HG03175 (cell line): Measurements from ENCODE around the gene ITPR3.
A peak's percentile ranks its signal among the peaks of the same experiment; 100 is the strongest.
"Not testable (repeated sequence)": the region's sequence is repeated elsewhere in the genome, so short reads cannot be mapped to it uniquely, and the experiment has no call there.

Experiments
- ATAC-seq: cut with Tn5 transposase; IDR thresholded peaks from one replicate; pipeline ENCODE4 v1.9.1; 2021; ENCODE audit warnings: mild to moderate bottlenecking, moderate library complexity; ENCODE audit not compliant: unreplicated experiment

ITPR3 gene

GRCh38 chr6:33610779-33611732 is 10.1 kb upstream of the ITPR3 start:
- no peak for ATAC-seq

DNA sequence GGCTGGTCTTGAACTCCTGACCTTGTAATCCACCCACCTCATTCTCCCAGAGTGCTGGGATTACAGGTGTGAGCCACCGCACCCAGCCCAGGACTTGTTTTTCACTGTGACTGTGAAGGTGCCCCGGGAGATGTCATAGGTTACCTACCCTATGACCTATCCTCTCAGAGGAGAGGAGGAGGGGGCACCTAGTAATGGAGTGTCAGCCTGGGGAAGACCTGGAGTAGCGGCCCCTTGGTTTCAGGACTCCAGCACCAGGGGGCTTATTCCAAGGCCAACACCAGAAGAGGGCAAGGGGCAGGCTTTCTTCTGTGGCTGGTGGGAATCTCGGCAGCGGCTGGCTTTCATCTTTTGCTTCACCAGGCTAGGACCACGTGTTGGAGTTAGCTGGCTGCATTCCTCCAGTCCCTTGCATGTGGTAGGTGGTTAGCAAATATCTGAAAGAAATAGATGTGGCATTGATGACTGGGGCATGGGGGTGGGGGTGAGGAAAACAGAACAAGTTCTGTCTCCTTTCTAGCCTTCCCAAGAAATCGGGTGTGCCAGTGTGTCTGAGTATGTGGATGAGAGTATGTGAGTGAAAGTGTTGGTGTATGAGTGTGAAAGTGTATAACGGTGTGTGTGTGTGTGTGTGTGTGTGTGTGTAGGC is 7.9 kb upstream of the ITPR3 start:
- ATAC-seq: no peak

- ATAC-seq: no peak
Measured at GRCh38 chr6:33613795-33614168, 7.3 kb upstream of the ITPR3 start.

DNA sequence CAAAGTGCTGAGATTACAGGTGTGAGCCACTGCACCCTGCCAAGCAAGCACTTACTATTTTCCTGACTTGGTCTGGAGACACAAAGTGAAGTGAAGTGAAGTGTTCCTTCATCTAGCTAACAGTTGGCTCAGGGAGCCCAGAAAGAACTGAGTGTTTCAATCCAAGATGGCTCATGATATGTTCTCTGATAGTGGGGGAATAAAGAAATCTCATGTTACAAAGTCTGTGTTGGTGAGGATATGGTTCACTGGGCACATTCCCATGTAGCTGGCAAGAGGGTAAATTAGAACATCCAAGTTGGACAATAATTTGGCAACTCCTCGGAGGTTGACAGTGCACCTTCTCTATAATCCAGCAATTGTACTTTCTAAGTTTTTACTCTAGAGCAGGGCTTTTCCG is 5.0 kb upstream of the ITPR3 start:
- ATAC-seq: no peak

- ATAC-seq: no peak
Measured at GRCh38 chr6:33616913-33617312, 4.2 kb upstream of the ITPR3 start.

DNA sequence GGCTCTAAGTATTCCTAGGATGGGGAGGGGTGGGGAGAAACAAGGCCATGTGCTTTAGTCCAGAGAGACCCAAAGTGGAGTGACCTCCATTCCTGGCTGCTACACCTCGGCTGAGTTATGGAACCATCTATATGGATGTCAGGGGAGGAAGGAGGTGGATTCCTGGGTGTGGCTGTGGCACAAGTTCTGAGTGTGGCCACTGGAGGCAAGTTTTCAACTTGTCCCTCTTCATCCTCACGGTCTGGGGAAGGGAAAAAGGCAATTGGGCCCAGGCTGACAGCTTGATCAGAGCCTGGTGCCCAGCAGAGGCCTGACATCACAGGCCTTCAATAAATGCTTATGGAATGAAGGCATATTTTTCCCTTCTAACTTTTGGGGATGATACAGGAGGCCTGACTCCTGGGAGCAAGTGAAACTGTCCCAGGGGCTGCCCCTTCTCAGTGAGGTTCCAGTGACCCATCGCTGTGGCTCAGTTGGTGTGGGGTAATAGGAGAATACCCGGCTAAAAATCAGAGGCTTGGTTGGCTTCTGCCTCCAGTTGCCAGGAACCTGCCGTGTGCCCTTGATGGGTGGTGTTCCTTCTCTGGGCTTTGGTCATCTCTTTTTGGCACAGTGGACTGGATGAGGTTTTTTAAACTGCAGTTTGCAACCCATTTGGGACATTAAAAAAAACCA is 1.8 kb upstream of the ITPR3 start:
- no peak for ATAC-seq

DNA sequence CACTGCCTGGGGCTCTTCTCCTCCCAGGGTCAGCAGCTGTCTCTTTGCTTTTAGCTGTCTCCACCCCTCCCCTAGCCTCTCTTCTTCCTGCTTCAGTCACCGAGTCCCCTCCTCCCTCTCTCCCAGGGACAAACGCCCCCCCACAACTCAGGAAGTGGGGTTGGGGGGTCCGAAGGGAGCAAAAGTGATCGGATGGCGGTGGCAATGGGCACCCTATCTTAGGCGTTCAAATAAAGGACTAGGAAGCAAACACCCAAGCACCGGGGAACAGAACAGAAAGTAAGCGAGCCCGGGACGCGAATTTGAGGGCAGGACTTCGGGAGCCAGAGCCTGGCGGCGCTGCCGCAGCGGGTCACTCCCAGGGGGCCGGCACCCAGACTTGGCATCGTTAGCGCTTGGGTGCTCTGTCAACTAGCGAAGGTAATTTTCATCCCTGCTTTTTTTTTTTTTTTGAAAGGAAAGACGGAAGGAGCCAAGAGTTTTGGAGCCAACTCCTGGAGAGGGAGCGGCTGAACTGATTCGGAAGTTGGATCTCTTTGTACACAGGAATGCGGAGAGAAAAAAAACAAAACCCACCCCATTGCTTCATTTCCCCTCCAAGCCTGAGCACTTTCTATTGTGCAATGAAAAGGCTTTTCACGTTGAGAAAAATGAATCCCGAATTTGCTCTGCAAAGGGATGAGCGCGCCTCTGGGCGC is 815 bp upstream of the ITPR3 start:
- ATAC-seq: no peak

DNA sequence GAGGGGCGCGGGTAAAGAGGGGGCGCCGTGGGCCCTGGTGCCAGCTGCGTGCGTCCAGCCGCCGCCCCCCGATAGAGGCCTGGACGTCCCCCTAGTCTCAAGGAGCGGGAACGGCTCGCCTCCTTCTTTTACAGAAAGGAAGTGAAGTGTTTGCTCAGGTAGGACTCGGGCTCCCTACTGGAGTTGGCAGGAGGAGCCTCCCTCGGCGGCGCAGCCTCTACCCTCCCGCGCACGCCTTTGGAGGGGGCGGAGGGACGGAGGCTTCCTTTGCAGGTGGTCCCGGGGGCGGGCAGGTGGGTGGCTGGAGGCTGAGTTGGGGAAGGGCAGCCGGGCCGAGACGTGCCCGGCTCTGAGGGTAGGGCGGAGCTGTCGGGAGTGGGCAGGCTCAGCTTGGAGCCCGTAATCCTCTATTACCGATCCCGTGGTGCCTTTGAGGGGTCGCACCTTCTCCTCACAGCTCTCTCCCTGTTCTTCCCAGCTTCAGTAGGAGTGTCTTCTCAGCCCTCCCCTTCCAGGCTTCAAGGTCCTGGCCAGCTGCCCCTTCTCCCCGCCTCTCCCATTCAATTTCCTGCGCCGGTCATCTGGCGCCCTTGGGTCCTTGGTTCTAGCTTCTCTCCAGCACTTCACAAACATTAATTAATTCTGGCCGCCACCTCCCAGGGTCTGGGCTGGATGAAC is 728 bp downstream of the ITPR3 start:
- ATAC-seq: peak; percentile 24

DNA sequence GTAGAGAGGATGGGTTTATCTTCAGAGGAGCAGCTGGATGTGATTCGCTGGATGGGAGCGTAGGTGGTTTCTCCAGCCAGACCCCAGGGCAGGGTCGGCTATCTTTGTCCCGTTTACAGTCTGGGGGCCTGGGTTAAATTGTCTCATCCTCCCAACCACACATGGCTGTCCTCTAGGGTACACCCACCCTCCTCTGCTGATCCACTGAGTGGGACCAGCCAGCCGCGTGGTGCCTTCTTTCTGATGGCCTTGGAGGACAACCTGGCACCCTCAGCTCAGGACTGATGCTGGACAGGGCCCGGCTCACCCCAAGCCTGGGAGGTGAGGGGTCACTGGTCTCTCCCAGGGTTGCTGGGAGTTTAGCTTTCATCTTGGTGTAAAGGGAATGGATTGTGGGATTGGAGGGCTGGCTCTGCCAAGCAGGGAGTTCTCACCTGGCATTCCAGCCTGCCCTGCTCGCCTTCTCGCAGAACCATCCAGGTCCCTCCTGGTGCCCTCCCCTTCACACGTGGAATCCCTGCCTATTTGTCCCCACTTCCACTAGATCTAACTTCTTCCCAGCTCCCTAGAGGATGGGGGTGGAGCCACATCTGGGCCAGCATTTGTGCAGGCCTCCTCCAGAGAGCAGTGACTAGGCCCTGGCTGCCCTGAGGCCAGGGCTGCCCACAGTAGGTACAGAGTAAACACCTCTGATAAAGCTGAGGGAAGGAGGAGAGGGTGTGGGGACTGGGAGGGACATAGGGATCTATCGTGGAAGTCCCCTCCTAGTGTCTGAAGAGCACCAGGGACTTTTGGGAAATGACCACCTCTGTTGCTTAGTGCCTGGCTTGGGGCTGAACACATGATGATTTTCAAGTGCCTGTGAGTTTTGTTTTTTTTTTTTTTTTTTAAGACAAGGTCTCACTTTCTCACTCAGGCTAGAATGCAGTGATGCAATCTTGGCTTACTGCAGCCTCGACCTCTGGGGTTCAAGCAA is 1.6 kb downstream of the ITPR3 start:
- ATAC-seq: no peak

- no peak for ATAC-seq
Measured at GRCh38 chr6:33623895-33624381, 2.8 kb downstream of the ITPR3 start.

DNA sequence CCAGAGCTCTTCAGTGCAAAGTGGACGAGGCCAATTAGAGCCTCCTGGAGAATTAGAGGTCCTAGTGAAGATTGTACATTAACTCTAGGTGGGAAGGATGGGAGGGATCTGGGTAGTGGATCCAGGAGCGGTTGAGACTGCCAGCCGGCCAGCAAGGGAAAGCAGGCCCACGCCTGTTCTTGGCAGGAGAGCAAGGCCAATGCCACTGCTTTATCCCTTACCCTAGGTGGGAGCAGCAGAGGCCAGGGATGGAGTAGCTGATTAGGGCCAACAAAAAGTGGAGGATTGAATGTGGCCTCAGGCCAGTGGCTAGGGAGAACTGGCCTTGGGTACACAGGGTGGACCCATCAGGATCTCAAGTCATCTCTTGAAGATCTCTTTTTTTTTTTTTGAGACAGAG is 3.7 kb downstream of the ITPR3 start:
- no peak for ATAC-seq

DNA sequence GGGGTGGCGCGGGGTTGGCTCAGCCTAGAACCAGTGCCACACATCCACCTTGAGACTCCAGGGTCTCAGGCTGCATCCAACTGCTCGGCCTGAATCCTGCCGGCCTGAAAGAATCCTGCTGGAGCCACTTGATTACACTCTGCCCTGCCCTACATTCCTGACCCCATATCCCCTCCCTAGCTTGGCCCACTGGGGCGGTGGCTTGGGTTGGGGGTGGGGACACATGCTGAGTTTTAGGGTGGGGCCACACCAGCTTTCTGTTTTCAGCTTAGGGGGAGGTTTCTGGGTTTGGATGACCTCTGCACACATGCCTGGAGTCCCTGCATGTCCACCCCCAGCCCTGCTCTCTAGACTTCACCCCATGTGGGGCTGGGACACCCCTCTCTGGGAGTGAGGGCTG is 6.8 kb downstream of the ITPR3 start:
- no peak for ATAC-seq

DNA sequence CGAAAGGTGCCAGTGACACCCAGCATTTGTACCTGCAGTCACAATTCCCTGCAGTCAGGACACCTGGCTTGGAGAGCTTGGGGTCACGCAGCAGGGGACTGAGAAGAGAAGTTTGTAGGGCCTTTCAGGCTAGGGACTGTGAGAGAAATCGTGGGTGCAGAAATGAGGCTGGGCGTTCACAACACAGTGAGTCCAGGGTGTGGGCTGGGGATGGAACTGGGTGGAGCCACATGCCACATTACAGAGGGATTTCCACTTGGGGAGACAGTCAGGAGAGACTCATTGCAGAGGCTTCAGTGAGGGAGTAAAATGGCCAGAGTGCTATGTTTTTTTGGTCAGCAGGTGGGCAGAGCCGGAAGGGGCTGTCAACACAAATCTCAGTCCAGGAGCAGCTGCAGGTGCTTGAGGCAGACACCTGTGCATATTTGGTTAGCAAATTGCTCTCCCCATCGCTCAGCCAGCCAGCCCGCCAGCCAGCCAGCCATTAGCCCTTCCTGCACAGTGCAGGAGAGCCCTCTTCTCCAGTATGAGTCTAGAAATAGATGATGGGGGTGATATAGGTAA is 7.4 kb downstream of the ITPR3 start:
- no peak for ATAC-seq

GRCh38 chr6:33630014-33630413 is 8.9 kb downstream of the ITPR3 start:
- ATAC-seq: no peak

- not testable (repeated sequence) for ATAC-seq
Measured at GRCh38 chr6:33631521-33631920, 10.4 kb downstream of the ITPR3 start.

DNA sequence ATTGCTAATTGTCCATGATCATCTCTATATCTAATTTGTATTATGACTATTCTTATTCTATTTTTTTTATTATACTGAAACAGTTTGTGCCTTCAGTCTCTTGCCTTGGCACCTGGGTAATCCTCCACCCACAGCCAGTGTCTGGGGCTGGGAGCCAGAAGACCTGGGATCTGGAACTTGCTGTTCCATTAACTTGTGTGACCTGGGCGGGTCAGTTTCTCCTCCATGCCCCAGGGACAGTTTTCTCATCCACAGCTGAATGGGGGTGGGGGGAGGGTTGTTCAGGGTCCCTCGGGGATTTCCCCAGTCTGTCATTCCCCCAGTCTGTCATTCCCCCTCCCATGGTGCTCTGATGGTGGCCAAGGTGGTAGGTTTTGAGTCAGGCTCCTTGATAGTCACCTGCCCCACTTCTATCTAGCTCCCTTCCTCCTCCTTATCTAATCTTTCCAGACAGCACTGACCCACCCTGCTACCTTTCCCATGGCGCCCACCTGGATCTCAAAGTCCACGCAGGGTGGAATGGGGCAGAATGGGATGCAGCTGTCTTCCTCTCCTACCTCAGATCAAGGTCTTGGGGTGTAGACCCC is 10.9 kb downstream of the ITPR3 start:
- ATAC-seq: no peak

- ATAC-seq: no peak
Measured at GRCh38 chr6:33632558-33633039, 11.5 kb downstream of the ITPR3 start.

GRCh38 chr6:33633084-33633461 is 12.0 kb downstream of the ITPR3 start:
- ATAC-seq: no peak
